ENCODE results near the gene TUBGCP6.
A peak's percentile ranks its signal among the peaks of the same experiment; 100 is the strongest.

Gene TUBGCP6

GRCh38 chr22:50262973-50263617 lies 18.3 kb upstream of the TUBGCP6 start:
- no peak for DNase-seq (ENCODE audit: low spot score)

GRCh38 chr22:50262460-50262911 lies 17.7 kb upstream of the TUBGCP6 start:
- DNase-seq (ENCODE audit: low spot score), result no peak

- DNase-seq (ENCODE audit: low spot score), result no peak
Observed at GRCh38 chr22:50261615-50262459, 17.0 kb upstream of the TUBGCP6 start, which contains the start of gene MAPK12. TSS of gene MAPK12 (minus strand) at chr22:50261683. CDS start at chr22:50261509, 174 bp downstream.

- DNase-seq (ENCODE audit: low spot score), result no peak
Observed at GRCh38 chr22:50260801-50261614, 16.2 kb upstream of the TUBGCP6 start.

- no peak for DNase-seq (ENCODE audit: low spot score)
Observed at GRCh38 chr22:50260434-50260800, 15.6 kb upstream of the TUBGCP6 start.

- no peak for DNase-seq (ENCODE audit: low spot score)
Observed at GRCh38 chr22:50259302-50259701, 14.5 kb upstream of the TUBGCP6 start.

GRCh38 chr22:50258361-50259292 lies 13.8 kb upstream of the TUBGCP6 start:
- no peak for DNase-seq (ENCODE audit: low spot score)

- DNase-seq (ENCODE audit: low spot score), result no peak
Observed at GRCh38 chr22:50257451-50258360, 12.9 kb upstream of the TUBGCP6 start.

- DNase-seq (ENCODE audit: low spot score), result no peak
Observed at GRCh38 chr22:50257041-50257440, 12.2 kb upstream of the TUBGCP6 start.

- no peak for DNase-seq (ENCODE audit: low spot score)
Observed at GRCh38 chr22:50256258-50256862, 11.5 kb upstream of the TUBGCP6 start.

GRCh38 chr22:50255607-50256006 lies 10.8 kb upstream of the TUBGCP6 start:
- no peak for DNase-seq (ENCODE audit: low spot score)

GRCh38 chr22:50255099-50255498 lies 10.3 kb upstream of the TUBGCP6 start:
- no peak for DNase-seq (ENCODE audit: low spot score)

- DNase-seq (ENCODE audit: low spot score), result no peak
Observed at GRCh38 chr22:50253941-50254340, 9.1 kb upstream of the TUBGCP6 start.

- DNase-seq (ENCODE audit: low spot score), result no peak
Observed at GRCh38 chr22:50253046-50253915, 8.5 kb upstream of the TUBGCP6 start.

- DNase-seq (ENCODE audit: low spot score), result peak; percentile 84
Observed at GRCh38 chr22:50252082-50253045, 7.5 kb upstream of the TUBGCP6 start.

- no peak for DNase-seq (ENCODE audit: low spot score)
Observed at GRCh38 chr22:50251477-50252081, 6.8 kb upstream of the TUBGCP6 start.
